Natural killer cell (primary cell): ENCODE data around the gene TAP1. TPM values are rescaled to one million over a fixed set of nuclear protein-coding genes. Genes with fewer than 3 reads are reported as not detected.

ENCODE experiments used
- ATAC-seq, 3 donors: fragments of 150-1000 bp in 2 of 3; fragments of 200-7000 bp in 1 of 3; cut with Tn5 transposase; 1 replicate in 1 of 3; 2 replicates in 2 of 3; pipeline ENCODE4 v1.10.0; 2021; ENCODE audit warnings: mild to moderate bottlenecking in 2 of 3, moderate library complexity in 2 of 3
- DNase-seq, 2 donors: peaks; one replicate each; pipeline versions ENCODE4 v3.0.0 to v3.0.0-alpha.2; 2013 to 2021; ENCODE audit warnings: mixed read lengths in 1 of 2
- H3K27ac ChIP-seq: one replicate; pipeline ENCODE4 v1.5.1; 2013; ENCODE audit warnings: mild to moderate bottlenecking, low read length
- H3K27me3 ChIP-seq: one replicate; pipeline ENCODE4 v1.6.1; 2013; ENCODE audit warnings: low read length; ENCODE audit not compliant: control insufficient read depth, insufficient read depth
- H3K36me3 ChIP-seq: one replicate; pipeline ENCODE4 v1.6.1; 2013; ENCODE audit warnings: low read length; ENCODE audit not compliant: control insufficient read depth, insufficient read depth
- H3K4me1 ChIP-seq: one replicate; pipeline ENCODE4 v1.6.1; 2013; ENCODE audit warnings: low read length; ENCODE audit not compliant: control insufficient read depth, insufficient read depth
- H3K4me3 ChIP-seq: one replicate; pipeline ENCODE4 v1.5.1; 2013; ENCODE audit warnings: low read length
- H3K9me3 ChIP-seq: one replicate; pipeline ENCODE4 v1.6.1; 2013; ENCODE audit warnings: low read length; ENCODE audit not compliant: control insufficient read depth, insufficient read depth
- H3K27ac Mint-ChIP-seq, 2 donors: one replicate each; pipeline ENCODE4 v1.8.0; 2022; ENCODE audit warnings: mild to moderate bottlenecking in 2 of 2, mixed read lengths in 2 of 2, moderate library complexity in 1 of 2
- H3K27me3 Mint-ChIP-seq, 2 donors: one replicate each; pipeline ENCODE4 v1.8.0; 2022; ENCODE audit warnings: low read depth in 2 of 2, mixed read lengths in 2 of 2
- H3K36me3 Mint-ChIP-seq: one replicate; pipeline ENCODE4 v1.8.0; 2022; ENCODE audit warnings: mixed read lengths
- H3K4me1 Mint-ChIP-seq, 2 donors: one replicate each; pipeline ENCODE4 v1.8.0; 2022; ENCODE audit warnings: mixed read lengths in 2 of 2
- H3K4me3 Mint-ChIP-seq: one replicate; pipeline ENCODE4 v1.8.0; 2022; ENCODE audit warnings: mild to moderate bottlenecking, moderate library complexity, mixed read lengths
- H3K9me3 Mint-ChIP-seq, 2 donors: one replicate each; pipeline ENCODE4 v1.8.0; 2022; ENCODE audit warnings: mixed read lengths in 2 of 2
- CTCF ChIP-seq: fragments of 200-600 bp; IDR thresholded peaks from one replicate; pipeline ENCODE4 v1.8.0; 2022; ENCODE audit warnings: antibody characterized with exemption
- WGBS: methylation state at CpG from one replicate; pipeline ENCODE4 v1.1.7; 2013; ENCODE audit warnings: missing lambda C conversion rate; ENCODE audit not compliant: insufficient coverage; 5-methylcytosine and 5-hydroxymethylcytosine counted together
- intact Hi-C: fragments of 100-400 bp; cut with micrococcal nuclease; formaldehyde crosslinking; loops from one replicate; pipeline ENCODE4 v1.14.2; 2022
- total RNA-seq, 4 donors: library from RNA; stranded (reverse); fragments of 120-200 nt in 1 of 4; gene quantifications; one replicate each; pipeline versions ENCODE4 v1.2.3 to v1.2.4, GENCODE V29; 2013 to 2022

TAP1 gene
- total RNA-seq, 3 donors from 2014 or later (not counting 1 experiment from before 2014, with no cell fraction given): 134 to 193 (median 179) TPM

GRCh38 chr6:32833664-32834063 is 19.8 kb downstream of the TAP1 start:
- Mint-ChIP-seq H3K27ac (peak overlapping the region; percentile 31 to 47), H3K27me3 (no peaks in the 10 kb centered on the region), H3K9me3 (no peaks in the 10 kb centered on the region), H3K36me3 (peaks cover 37% of the 10 kb centered on the region), H3K4me1 (peaks cover 40 to 56% of the 10 kb centered on the region in 2 donors), H3K4me3 (no peak overlapping the region)
- no peaks in the 10 kb centered on the region for H3K9me3 ChIP-seq
- no peak for TF ChIP-seq CTCF
- intact Hi-C loops: no loop called here
- ATAC-seq: no peak
- peaks cover 86% of the 10 kb centered on the region for H3K36me3 ChIP-seq
- DNase-seq: no peak
- no peak overlapping the region for H3K4me3 ChIP-seq
- peaks cover 12% of the 10 kb centered on the region for H3K4me1 ChIP-seq
- no peak overlapping the region for H3K27ac ChIP-seq
- no peaks in the 10 kb centered on the region for H3K27me3 ChIP-seq
- WGBS: 80% methylated on average over 5 of the region's 5 CpGs

GRCh38 chr6:32832535-32832934 is 21.0 kb downstream of the TAP1 start:
- peak overlapping the region; percentile 25 to 47 for H3K27ac Mint-ChIP-seq
- no peak overlapping the region for H3K4me3 ChIP-seq
- WGBS: 94% methylated on average over 13 of the region's 13 CpGs
- DNase-seq (no peak), ATAC-seq (no peak)
- intact Hi-C loops: no loop called here
- H3K27ac ChIP-seq: no peak overlapping the region
- peaks cover 36 to 53% of the 10 kb centered on the region in 2 donors for H3K4me1 Mint-ChIP-seq
- H3K27me3 Mint-ChIP-seq: no peaks in the 10 kb centered on the region
- no peak overlapping the region for H3K4me3 Mint-ChIP-seq
- peaks cover 37% of the 10 kb centered on the region for H3K36me3 Mint-ChIP-seq
- H3K27me3 ChIP-seq: no peaks in the 10 kb centered on the region
- H3K4me1 ChIP-seq: peaks cover 6% of the 10 kb centered on the region
- H3K9me3 ChIP-seq: no peaks in the 10 kb centered on the region
- peaks cover 95% of the 10 kb centered on the region for H3K36me3 ChIP-seq
- no peak for TF ChIP-seq CTCF
- H3K9me3 Mint-ChIP-seq: no peaks in the 10 kb centered on the region

GRCh38 chr6:32830936-32831335 is 22.6 kb downstream of the TAP1 start:
- peaks cover 87% of the 10 kb centered on the region for H3K36me3 ChIP-seq
- H3K9me3 ChIP-seq: no peaks in the 10 kb centered on the region
- TF ChIP-seq CTCF: no peak
- no peaks in the 10 kb centered on the region for H3K9me3 Mint-ChIP-seq
- no peak overlapping the region for H3K4me3 Mint-ChIP-seq
- peaks cover 25 to 38% of the 10 kb centered on the region in 2 donors for H3K4me1 Mint-ChIP-seq
- no peak overlapping the region for H3K27ac Mint-ChIP-seq
- no peaks in the 10 kb centered on the region for H3K4me1 ChIP-seq
- H3K27me3 ChIP-seq: no peaks in the 10 kb centered on the region
- DNase-seq (no peak), ATAC-seq (no peak)
- intact Hi-C loops: no loop called here
- 86% methylated on average over 4 of the region's 5 CpGs for WGBS
- H3K4me3 ChIP-seq: no peak overlapping the region
- peaks cover 37% of the 10 kb centered on the region for H3K36me3 Mint-ChIP-seq
- no peaks in the 10 kb centered on the region for H3K27me3 Mint-ChIP-seq
- no peak overlapping the region for H3K27ac ChIP-seq

- Mint-ChIP-seq H3K27ac (no peak overlapping the region), H3K4me3 (no peak overlapping the region), H3K4me1 (peaks cover 19 to 29% of the 10 kb centered on the region in 2 donors), H3K9me3 (no peaks in the 10 kb centered on the region), H3K27me3 (no peaks in the 10 kb centered on the region), H3K36me3 (peaks cover 36% of the 10 kb centered on the region)
- TF ChIP-seq CTCF: no peak
- H3K4me1 ChIP-seq: no peaks in the 10 kb centered on the region
- no peaks in the 10 kb centered on the region for H3K27me3 ChIP-seq
- intact Hi-C loops: no loop called here
- H3K4me3 ChIP-seq: no peak overlapping the region
- DNase-seq (no peak), ATAC-seq (no peak)
- H3K27ac ChIP-seq: no peak overlapping the region
- no peaks in the 10 kb centered on the region for H3K9me3 ChIP-seq
- WGBS: 97% methylated on average over 5 of the region's 5 CpGs
- peaks cover 78% of the 10 kb centered on the region for H3K36me3 ChIP-seq
Observed at GRCh38 chr6:32830017-32830416, 23.5 kb downstream of the TAP1 start.
